A172 (cell line): ENCODE measurements around the gene GRB10. TPM values are rescaled to one million over a fixed set of nuclear protein-coding genes. Genes with fewer than 3 reads are reported as not detected.
A peak's percentile ranks its signal among the peaks of the same experiment; 100 is the strongest.

Experiments used
- DNase-seq: peaks from one replicate; pipeline ENCODE4 v3.0.0-alpha.2; 2015; ENCODE audit warnings: low spot score
- total RNA-seq: library from RNA; depleted of rRNA; stranded (reverse); fragments of >200 nt; shearing (Covaris generic); gene quantifications from 2 replicates; pipeline ENCODE4 v1.2.3, GENCODE V29; 2014

The GRB10 gene
- total RNA-seq, 1 experiment from 2014 or later, result 23.1 TPM

DNA sequence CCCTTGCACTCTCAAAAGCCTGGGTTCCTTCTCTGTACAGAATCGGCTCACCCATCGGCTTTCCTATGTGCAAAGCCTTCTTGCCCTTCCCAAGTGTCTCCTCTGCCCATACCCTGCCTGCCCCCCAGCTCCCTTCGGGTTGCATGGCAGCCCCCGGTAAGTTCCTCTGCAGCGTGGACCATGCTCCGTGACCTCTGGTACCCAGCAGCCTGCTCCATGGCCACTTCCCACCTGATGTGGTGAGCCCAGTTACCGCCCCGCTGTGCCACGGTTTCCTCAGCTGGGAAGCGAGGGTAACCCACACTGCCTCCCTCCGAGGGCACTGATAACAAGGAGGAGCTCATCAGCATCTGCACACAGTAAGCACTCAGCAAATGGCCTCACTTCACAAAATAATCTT, 110.7 kb downstream of the GRB10 start:
- no peak for DNase-seq

DNA sequence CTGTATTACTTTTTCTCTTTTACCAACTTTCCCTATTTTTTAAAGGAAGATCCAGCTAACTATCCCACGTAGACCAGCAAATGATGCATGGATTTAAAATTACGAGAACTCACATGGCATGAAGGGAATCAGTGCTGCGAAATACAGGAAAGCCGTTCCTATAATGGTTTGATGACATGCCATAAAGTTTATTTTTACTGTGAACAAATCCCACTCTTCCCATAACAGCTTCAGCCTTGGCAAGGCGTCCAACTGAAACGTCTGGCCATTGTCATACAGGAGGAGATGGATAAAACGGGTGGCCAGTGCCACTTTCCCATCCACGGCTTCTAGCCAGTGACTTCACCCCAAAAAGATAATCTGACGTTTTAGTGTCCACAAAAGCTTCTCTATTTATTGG, 111.3 kb downstream of the GRB10 start:
- DNase-seq, result no peak

DNA sequence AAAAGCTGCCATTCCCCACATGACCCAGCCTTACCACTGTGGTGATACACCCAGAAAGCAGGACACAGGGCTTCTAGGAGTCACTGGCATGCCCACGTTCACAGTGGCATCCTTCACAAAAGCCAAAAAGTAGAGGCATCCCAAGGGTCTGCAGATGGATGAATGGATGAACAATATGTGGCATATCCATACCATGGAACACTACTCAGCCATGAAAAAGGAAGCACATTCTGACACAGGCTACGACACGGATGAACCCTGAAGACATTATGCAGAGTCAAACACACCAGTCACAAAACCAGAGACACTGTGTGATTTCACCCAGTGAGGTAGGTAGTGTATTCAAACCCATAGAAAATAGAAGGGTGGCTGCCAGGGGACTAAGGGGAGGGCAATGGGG, 112.8 kb downstream of the GRB10 start:
- no peak for DNase-seq

DNA sequence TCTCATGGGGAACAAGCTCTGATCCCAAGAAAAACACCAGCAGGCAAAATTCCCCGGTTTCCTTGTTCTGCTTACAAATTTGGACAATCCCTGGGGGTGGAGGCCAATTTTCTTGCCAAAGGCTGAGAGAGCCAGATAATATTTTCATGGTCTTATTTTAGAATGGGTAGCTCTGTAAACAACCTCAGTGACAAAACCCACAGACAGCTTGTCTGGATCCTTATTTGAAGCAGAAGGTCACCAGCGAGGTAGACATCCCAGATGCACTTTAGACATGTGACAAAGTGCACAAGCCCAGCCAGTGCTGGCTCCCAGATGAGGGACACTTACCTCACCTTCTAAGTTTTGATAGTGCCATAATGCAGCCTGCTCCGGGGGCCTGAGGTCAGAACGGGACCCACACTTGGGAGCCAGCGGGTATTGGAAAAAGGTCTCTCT, 114.9 kb downstream of the GRB10 start:
- DNase-seq, result no peak

DNA sequence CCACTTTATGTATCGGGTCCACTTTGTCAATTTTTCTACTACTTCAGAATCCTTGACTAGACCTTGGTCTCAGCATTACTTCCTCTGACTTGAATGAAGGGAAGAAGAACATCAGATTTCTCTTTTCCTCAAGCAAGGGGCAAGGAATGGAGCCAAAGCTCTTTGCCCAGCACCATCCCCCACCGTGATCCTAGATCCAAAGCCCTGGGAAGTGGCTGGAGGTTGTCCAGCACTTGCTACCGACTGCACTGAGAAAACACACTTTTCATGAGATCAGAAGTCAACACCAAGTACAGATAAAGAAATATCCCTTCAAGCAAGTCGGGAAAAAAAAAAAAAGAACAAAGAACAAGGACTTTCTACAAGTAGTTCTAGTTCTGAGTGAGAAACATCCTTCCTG, 115.4 kb downstream of the GRB10 start:
- no peak for DNase-seq

DNA sequence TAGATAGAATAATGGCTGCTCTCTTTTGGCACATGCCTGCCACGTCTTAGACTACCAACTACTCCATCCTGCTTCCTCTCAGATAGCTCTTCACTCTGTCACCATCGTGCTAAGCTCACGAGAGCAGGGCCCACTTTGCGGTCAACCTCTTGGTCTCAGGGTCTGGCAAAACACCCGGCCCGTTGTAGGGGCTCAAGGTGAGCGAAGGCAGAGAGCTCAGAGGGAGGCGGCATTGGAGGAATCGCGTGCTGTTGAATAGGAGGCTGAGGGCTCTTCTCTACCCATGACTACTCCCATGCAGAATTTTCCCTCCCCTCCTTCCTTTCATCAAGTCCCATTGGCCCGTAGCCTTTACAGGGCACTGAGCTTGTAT, 116.6 kb downstream of the GRB10 start:
- no peak for DNase-seq

DNA sequence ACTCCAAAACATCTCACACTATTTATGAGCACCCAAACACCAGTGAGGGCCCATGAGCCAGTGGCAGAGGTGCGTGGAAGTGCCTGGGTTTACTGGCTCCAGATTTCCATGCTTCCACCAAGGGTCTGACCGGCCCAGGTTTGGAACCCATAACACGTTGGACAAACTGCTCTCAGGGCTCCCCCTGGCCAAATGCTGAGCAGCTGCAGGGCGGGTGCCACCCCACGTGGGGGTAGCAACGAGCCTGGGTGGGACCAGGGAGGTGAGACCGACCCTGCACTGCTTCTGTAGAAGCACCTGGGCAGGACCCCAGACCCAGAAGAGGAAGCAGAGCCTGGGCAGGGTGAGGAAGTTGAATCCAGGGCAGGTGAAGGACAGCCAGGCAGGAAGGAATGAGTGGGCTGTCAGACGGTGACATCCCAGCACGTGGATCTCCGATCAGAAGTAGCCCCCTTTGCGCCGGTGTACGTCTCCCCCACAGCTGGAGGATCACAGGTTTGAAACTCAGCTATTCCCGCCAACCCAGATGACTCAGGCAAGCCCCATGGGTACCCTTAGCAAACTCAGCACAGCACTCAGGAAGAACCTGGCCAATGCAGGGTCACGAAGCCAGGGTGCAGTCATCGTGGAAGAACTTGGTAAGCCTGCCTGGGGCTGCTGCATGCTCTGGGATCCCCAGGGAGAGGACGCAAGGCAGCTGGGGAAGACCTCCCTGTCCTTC, 117.1 kb downstream of the GRB10 start:
- no peak for DNase-seq

DNA sequence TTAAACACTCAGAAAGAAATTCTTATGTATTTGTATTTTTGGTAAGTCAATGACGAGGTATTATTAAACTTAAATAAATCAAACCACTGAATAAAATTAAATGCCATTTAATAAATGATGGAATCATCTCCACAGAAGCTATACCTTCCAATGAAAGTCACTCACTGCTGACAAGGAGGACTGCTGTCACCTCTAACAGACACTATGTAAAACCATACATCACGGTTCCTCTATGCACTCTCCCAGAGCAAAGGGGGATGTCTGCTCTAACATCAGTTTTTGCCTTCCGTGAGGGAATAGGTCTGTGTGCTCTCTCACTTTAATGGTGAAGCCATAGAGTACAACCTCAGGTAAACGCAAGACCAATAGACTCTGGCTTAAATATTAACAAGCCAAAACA, 117.8 kb downstream of the GRB10 start:
- DNase-seq, result peak; percentile 18

DNA sequence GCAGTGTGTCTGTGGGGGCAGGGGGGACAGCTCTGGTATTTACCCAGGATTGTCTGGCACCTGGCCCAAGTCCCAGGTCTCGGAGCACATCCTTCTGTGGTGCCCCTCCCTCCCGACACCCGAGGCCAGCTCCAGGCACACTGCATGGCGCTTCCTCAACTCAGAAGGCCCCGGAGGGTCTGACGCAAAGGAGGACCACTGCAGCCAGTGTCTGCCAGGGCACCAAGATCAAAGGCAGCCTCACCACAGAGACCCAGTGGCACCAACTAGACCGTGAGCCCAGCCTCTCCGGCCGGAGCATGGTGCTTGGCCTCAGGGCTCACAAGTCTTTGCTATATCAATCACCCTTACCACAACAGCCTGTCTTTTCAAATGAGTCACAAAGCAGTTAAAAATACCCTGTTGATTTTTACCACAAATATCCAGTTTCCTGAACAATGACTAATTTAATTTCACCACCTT, 118.2 kb downstream of the GRB10 start:
- peak; percentile 92 for DNase-seq

DNA sequence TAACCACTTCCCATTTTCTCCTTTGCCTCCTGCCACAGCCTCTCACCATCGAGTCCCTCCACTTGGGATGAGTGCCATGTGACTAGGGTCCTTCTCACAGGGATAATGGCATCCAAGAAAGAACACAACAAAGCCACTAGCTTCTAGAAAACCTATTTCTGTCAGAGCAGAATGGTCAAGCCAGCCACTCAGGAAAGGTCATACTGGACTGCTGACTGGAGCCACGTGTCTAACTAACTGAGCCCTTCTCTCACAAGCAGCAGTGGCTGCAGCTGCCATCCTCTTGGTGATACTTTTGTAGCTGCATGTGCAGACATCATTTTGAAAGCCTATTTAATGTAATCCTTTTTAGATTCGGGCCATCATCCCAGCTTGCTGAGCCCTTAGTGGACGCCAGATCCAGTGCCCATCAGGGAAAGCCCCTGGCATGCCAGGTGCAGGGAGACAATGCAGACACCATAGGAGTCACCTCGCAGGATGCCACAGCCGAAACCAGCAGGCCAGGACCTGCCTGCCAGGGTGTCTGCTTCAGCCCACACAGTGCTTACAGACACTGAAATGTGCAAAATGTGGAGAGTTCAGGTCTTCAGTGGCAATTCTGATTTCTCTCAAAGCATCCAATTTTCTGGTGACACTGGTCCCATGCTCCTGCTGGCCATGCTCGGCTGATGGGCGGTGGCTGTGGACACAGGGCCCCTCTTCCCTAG, 119.1 kb downstream of the GRB10 start:
- no peak for DNase-seq

DNA sequence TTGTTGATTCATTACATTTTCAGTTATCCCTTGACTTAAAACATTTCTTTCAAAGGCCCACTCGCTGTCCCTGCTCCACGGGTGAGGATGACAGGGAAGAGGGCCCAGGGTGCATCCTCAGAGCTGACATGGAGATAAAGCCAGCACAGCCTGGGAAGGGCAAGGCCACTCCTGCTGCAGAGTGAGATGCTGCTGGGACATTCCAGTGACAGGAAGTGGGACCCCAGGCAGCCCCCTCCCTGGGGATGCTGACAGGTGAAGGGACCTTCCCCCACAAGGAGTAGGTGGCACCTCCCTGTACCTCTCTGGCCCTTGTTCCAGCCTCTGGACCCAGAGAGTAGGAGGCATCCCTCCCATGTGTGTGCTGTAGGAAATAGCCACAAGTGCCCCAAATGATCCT, 119.7 kb downstream of the GRB10 start:
- no peak for DNase-seq

DNA sequence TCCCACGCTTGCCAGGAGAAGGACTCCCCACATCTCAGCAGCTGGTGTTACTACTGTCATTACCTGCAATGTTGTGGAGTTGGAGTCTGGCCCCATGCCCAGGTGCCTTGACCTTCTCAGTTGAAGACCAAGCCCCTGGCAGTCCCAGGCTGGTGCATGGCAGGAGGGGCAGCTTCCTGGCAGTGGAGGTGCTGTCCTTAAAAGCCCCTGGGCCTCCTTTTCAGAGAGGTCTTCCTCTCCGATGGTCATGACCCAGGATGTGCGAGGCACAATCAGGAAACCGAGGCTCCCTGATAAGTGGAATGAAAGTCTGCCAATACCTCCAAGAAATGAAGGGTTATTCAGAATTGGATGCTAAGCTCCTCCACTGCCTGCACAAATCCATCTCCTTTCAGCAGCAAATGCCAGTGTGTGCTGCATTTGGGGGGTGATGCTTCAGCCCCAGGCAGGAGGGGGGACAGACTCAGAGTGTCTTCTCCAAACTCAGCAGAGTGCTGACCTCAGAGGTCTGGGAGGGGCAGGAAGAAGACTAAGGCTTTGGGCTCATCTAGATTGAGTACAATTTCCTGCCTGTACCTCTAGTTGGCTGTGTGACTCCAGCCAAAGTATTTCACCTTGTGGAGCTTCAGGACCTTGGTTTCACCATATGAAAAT, 120.5 kb downstream of the GRB10 start:
- no peak for DNase-seq

DNA sequence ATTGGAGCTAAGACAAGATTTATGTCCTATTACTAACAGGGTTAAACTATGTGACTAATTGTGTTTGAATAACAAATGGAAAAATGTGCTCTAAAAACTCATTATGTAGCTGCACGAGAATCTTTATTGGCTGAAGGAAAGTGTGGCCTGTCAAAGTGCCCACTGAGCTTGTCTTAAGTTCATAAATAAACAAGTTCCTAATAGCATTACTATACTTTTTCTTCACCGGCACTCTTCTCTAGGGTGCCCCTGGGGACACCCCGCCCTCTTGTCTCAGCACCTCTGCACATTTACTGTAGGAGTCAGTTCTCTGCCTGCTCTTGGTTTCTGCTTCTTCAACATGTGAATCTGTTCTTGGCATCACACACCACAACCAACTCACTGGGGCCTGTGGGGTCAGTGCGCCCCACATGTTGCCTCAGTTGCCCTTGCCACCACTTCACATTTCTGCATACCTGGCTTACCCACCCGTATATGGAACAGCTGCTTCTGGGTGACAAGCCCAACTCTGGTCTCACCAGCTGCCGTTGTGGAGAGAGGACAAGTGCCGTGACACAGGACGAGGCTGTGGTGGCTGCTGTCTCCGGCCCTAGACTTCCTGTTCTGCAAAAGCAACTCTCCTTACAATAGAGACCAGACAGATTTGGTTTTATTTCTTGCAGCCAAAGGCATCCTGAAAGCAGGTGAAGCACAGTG, 121.2 kb downstream of the GRB10 start:
- DNase-seq, result no peak

DNA sequence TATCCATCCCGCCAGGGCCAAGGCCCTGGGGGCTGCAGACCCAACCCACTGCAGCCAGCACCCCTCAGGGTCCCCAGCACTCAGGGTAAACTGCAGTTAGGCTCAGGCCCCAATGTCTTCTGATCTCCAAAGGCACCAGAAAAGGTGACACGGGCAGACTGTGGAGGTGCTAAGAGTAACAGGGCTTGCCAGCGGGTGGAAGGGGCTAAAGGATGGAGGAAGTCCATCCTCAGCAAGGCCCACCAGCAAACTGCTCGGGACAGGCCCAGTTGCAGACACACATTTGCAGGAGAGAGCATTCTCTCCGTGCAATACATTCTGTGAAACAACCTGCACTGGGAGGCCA, 121.9 kb downstream of the GRB10 start:
- no peak for DNase-seq

DNA sequence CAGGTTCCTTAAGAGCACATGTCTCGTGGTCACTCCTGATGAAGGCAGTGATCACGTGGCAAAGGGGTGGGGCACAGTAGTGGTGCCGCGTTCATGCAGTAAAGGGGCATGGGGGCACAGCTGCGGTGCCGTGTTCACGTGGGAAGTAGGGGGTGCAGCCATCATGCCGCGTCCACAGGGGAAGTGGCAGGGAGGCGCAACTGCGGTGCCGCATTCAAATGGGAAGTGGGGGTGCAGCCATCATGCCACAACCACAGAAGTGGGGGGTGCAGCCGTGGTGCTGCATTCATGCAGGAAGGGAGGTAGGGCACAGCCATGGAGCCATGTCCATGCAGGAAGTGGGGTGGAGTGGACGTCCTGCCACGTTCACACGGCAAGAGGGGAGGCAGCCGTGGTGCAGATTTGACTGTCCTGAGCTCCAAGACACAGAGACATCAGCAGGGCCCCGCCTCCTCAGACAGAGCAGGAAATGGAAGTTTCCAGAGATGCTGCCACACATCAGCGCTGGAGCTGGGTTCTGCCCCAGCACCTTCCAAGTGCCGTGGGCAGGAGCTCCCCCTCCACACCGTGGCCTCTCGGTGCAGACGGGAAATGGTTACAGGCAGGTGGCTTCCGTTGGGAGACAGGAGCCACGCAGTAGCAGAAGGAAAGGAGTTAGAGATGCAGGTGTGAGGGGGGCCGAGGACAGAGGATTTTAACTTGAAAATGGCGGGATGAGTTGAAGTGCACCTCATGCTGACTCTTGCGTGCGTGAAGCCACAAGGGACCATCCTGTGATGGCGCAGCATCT, 122.5 kb downstream of the GRB10 start:
- no peak for DNase-seq

DNA sequence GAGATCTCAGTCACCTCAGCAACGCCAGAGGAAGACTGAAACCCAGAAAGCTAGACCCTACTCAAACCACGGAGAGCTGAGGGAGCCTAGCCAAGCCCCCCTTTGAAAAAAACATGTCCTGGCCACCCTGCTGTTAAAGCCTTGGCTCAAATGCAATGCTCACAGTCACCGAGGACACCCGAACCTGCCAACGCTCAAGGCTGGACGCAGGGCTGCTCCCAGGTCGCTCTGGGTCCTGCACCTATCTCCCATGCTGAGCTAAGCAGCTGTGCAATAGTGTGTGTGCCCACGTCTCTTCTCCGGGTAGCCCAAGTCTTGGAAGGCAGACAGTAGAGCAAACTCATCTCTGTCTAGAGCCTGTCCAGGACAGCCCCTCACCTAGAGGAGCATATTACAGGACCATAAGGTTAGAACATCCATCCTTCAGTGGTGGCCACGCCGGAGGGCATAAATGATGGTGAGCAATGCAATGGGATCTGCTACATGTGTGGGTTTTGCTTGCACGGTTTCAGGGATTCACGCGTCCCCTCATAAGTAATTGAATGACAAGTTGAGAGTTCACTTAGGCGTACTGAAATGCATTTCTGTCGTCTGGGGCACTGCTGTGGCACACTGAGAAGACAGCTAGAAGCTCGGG, 123.2 kb downstream of the GRB10 start:
- DNase-seq, result no peak

DNA sequence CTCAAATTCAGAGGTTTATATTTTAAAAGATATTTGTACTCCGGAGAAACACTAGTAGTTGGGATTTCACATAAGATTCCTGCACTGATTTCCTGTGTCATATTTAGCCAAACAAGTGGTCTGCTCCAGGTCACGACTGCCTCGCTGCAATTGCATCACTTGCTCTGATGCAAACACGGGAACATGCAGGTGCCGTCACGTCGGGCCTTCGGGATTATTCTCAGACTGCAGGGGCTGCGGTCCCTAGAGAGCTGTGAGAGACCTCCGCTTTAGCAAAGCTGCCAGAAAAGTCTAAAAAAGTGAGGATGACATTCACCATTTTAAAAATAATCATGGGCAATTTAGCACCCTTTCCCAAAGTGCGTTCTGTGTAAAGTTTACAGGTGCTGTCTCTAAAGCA, 124.0 kb downstream of the GRB10 start:
- DNase-seq, result no peak

DNA sequence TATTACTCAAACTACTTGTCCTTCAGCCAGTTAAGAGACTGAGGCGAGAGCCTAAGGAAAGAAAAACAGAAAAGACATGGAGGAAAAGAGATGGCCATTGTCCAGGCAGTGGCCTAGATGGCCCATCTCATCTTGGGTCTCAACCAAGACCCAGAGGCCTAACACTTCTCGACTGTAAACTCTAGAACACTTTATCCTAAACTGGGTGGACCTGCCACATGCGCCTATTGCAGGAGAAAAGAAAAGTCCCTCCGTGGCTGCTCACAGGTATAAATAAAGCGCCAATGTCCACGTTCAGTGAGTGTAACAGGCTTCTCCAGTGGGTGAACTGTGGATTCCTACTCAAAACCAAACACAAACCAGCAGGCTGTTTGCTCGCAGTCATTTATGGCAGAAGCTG, 124.8 kb downstream of the GRB10 start:
- DNase-seq, result no peak

DNA sequence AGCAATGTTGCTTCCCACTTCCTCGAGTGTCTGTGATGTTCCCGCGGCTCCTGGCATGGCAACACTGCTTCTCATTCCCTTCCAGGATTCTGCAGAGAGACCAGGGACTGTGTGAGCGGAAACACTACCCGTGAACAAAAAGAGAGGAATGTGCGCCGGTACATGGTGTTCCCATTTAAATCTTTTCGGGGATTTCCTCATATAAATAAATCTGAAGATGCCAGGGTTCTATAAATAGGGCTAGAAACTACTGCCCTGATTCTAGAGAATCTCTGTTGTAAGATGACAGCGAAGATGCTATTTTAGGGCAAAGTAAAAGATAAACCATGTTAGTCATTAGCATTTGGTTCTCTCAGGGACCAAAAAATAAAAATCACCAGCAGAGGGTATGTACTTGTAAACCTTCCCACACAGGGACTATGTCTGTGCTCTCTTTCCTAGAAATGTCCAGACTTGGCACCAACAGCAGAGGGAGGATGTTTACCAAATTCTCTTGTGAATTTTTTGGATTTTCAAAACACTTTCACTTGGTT, 125.3 kb downstream of the GRB10 start:
- peak; percentile 73 for DNase-seq

DNA sequence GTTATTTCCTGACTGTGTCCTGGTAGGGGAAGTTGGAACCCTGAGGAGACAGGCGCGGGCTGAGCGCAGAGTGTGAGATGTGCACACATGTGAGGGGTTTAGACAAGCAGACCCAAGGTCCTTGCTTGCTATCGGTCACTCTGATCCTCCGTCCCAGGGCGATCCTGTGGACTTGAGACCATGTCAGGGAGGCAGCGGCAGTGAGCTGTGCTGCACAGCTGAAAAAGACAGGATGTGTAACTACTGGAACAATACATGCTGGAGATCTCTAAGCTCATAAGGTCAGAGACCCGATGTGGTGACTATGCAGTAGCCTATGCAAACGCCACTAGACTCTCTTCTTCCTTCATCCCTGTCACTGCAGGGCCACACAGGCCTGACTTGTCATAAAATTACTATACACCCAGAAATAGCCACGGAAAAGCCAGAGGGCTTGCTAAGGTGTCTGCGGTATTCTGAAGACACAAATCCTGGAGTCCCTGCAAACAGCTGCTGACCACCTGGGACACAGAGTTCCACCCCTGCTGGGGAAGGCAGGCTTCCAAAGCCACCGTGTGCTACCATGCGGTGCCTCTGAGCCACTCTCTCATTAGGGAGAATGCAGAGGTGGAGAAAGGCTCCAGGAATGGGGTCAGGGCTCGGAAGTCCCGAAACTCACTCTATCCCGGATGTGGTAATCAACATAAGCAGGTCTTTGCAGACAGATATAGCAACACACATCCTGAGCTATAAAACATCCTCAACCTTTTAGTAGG, 126.4 kb downstream of the GRB10 start:
- DNase-seq, result peak; percentile 35
